Measurements from ENCODE around the gene RAB3IL1. TPM values are rescaled to one million over a fixed set of nuclear protein-coding genes. Genes with fewer than 3 reads are reported as not detected.
A peak's percentile ranks its signal among the peaks of the same experiment; 100 is the strongest.

The RAB3IL1 gene
- total RNA-seq, 2 experiments from 2014 or later, result not detected

DNA sequence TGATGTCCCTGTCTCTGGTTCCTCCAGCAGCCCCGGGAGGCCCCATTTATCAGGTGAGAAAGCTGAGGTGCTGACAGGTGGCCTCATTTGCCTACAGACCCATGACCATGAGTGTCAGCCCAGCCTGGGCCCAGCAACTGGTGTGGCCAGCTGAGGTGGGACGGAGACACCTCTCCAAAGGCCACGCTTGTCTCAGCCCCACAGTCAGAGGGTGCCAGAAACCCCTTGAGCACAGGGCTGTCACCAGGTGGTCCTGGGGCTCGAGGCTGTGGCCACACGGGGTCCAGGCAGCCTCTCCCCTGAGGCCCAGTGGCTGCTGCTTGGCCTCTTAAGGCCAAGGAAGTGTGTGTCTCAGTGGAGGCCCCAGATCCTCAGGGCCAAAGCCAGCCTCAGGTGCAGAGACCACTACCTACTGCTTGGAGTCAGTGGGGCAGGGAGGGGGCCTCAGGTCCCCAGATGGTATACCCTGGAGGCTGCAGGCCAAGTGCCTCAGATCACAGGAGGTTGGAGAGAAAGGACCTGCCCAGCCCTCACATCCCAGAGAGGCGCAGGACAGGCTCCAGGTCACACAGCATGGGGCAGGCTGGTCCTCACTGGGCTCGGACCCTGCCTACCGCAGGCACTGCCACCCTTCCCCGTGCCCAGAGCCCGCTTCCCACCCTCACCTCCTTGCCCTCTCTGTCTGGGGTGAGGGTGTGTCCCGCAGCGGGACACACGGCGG, 11.4 kb downstream of the RAB3IL1 start:
- H3K4me1 Mint-ChIP-seq, result no peaks in the 10 kb centered on the region

DNA sequence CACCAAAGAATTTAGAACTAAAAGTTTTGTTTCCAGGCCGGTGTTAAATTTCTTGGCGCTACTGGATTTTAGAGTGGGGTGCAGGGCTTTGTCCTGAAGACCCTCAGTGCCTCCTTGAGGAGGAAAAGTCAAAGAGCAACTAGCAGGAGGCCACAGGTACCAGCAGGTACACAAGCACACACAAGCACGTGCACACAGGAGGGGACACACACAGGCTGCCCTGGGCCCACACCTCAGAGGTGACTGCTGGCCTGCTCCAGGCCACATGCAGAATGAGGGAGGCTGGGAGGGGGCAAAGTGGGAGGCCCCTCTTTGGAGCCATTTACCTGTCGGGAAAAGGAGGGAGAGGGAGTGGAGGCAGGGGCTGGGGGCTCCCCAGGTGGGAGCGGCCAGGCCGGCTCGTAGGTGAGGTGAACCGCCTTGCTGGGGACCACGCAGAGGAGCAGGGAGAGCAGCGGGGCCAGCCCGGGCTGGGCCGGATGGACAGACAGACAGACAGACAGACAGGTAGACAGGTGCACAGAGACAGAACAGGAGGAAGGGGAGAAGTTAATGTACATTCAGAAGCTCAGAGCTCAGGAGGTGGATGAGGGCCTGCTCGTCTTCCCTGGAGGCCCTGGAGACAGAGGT, 12.2 kb downstream of the RAB3IL1 start:
- Mint-ChIP-seq H3K4me3 (no peak overlapping the region), H3K36me3 (no peaks in the 10 kb centered on the region), H3K27ac (no peak overlapping the region), H3K27me3 (no peaks in the 10 kb centered on the region), H3K9me3 (no peaks in the 10 kb centered on the region), H3K4me1 (no peaks in the 10 kb centered on the region)
- no peak for DNase-seq

More for the DNA sequence above, 11.4 kb downstream of the RAB3IL1 start:
- no peaks in the 10 kb centered on the region for H3K36me3 Mint-ChIP-seq
- no peaks in the 10 kb centered on the region for H3K27me3 Mint-ChIP-seq
- no peaks in the 10 kb centered on the region for H3K9me3 Mint-ChIP-seq
- H3K27ac Mint-ChIP-seq, result no peak overlapping the region
- no peak for DNase-seq
- no peak overlapping the region for H3K4me3 Mint-ChIP-seq

DNA sequence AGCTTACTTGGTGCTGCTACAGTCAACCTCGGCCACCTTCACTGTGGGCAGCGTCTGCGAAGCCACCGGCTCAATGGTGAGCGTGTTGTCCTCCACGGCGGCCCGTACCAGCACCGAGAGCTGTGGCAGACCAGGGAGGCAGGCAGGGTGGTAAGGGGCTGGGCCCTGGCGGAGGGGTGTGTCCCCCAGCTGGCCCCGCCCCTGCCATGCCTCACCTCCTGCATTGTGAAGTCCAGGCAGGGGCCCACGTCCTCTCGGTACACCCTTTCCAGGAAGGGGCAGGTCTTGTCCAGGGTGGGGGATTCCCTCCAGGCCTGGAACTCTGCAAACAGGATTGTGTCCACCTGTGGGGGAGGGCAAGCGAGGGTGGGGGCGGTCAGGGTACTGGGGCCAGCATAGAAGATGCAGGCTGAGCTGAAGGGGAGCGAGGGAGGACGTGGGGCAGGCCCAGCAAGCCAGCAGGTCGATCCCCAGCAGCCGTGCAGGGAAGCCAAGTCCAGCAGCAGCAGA, 12.8 kb downstream of the RAB3IL1 start:
- Mint-ChIP-seq H3K9me3 (no peaks in the 10 kb centered on the region), H3K36me3 (no peaks in the 10 kb centered on the region), H3K4me3 (no peak overlapping the region), H3K4me1 (no peaks in the 10 kb centered on the region), H3K27me3 (no peaks in the 10 kb centered on the region), H3K27ac (no peak overlapping the region)
- DNase-seq, result peak; percentile 19

DNA sequence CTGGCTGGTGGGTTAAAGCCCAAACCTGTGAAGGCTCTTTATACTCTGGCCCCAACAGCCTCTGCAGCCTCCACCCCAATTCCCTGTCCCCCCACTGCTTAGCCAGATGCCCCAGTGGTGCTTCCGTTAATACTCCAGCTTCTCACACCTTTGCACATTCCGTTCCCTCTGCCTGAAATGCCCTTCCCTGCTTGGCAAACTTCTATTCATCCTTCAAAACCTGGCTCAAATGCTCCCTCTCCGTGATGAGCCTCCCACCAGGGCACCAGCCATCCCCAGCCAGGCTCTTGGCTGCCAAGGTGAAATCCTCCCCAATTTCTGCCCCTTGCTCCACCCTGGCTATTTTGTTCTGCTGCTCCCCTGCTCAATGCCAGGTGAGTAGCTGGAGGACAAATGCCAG, 13.5 kb downstream of the RAB3IL1 start:
- no peak for DNase-seq
- Mint-ChIP-seq H3K4me1 (peaks cover 4% of the 10 kb centered on the region), H3K9me3 (no peaks in the 10 kb centered on the region), H3K36me3 (no peaks in the 10 kb centered on the region), H3K4me3 (no peak overlapping the region), H3K27ac (no peak overlapping the region), H3K27me3 (no peaks in the 10 kb centered on the region)

DNA sequence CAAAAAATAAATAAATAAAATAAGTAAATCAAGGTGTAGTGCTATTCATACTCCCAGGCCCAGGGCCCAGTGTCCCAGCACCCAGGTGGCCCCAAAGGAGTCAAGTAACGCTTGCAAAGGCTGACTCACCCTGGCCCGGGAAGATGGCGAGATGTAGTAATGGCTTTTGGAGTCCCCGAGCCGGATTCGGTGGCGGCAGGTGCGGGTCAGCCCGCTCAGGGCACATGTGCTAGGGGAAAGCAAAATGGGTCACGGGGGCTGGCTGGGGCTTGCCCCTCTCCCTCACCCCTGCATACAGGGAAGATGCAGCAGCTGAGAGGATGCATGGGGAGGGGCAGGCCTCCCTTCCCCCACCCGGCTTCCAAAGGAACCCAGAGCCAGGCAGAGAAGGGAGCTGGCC, 15.1 kb downstream of the RAB3IL1 start:
- Mint-ChIP-seq H3K4me1 (peaks cover 4% of the 10 kb centered on the region), H3K4me3 (no peak overlapping the region), H3K36me3 (no peaks in the 10 kb centered on the region), H3K27ac (no peak overlapping the region), H3K27me3 (no peaks in the 10 kb centered on the region), H3K9me3 (no peaks in the 10 kb centered on the region)
- no peak for DNase-seq

DNA sequence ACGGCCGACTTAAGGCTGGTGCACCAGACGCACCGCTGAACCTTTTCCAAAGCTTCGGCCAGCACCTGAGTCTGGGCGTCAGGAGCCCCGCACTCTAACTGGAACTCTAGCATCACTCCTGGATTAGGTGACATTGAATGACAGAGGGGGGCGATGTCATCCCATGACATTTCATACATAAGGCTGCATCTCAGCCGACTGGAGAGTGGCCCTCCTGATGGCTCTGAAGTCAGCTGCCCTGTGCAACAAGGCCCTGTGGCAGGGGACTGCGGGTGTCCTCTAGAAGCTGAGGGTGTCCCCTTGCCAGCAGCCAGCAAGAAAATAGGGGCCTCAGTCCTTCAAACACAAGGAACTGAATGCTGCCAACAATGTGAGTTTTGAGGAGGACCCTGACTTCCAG, 16.0 kb downstream of the RAB3IL1 start:
- Mint-ChIP-seq H3K4me3 (no peak overlapping the region), H3K27me3 (no peaks in the 10 kb centered on the region), H3K9me3 (no peaks in the 10 kb centered on the region), H3K36me3 (no peaks in the 10 kb centered on the region), H3K4me1 (peaks cover 4% of the 10 kb centered on the region), H3K27ac (no peak overlapping the region)
- DNase-seq, result no peak

DNA sequence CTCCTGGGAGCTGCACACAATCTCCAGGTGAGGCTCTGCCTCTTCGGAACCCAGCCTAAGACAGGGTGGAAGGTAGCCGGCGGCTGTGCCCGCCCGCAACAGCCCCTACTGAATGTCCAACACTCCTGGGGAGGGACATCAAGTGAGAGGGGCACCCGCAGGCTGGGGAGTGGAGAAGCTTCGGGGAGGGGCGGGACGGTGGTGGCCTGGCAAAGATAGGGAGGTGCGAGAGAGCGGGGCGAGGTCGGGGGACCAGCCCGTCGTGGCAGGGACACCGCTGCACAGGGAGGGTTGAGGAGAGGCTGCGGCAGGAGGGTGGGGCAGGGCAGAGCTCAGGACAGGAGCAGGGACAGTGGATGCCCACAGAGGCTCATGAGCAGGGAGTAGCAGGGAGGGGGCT, 17.1 kb downstream of the RAB3IL1 start:
- no peak overlapping the region for H3K27ac Mint-ChIP-seq
- no peak overlapping the region for H3K4me3 Mint-ChIP-seq
- H3K27me3 Mint-ChIP-seq, result no peaks in the 10 kb centered on the region
- no peaks in the 10 kb centered on the region for H3K9me3 Mint-ChIP-seq
- H3K36me3 Mint-ChIP-seq, result no peaks in the 10 kb centered on the region
- H3K4me1 Mint-ChIP-seq, result peaks cover 4% of the 10 kb centered on the region
- no peak for DNase-seq

DNA sequence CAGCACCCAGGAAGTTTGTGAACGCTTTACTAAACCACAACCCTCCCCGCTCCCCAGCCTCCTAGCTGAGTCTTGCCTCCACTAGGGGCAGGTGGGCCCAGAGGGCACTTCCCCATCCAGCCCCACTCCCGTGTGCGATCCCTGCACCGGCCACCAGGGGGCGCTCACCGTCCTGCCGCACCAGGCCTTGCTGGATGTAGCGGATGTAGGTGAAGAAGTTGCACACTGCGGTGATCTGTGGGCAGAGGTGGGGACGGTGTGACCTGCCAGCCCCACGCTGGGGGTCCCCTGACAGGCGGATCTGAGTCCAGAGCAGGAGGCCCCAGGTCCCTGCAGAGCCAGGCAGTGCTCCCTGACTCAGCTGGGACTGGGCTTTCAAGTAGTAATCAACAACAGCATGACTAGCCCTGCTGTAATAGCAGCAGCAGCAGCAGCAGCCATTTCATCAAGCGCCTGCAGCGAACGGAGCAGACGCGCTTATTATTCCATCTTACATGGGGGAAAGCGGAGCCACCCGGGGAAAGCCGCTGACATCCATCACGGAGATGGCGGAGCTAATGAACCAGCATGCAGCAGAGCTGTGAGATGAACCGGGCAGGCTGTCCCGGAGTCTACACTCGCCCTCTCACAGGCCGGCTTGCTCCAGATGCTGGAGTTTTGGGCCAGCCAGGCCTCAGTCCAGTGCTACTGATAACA, 18.1 kb downstream of the RAB3IL1 start:
- Mint-ChIP-seq H3K27me3 (no peaks in the 10 kb centered on the region), H3K36me3 (no peaks in the 10 kb centered on the region), H3K4me3 (no peak overlapping the region), H3K27ac (no peak overlapping the region), H3K9me3 (no peaks in the 10 kb centered on the region), H3K4me1 (peaks cover 4% of the 10 kb centered on the region)
- peak; percentile 91 for DNase-seq

DNA sequence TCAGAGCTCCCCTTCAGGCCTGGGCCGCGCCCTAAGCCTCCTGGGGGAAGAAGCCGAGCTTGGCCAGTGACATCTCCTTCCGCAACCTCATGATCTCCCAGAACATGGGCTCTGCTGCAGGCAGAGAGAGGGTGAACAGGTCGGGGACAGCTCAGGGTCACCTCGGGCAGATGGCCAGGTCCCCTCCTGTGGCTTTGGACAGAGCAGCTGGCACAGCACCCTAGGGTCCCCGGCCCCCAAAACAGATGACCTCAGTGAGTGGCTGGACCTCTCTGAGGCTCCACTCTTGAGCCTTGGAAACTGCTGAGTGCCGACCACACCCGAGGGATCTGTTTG, 19.2 kb downstream of the RAB3IL1 start:
- no peak overlapping the region for H3K27ac Mint-ChIP-seq
- no peaks in the 10 kb centered on the region for H3K9me3 Mint-ChIP-seq
- H3K4me3 Mint-ChIP-seq, result no peak overlapping the region
- H3K27me3 Mint-ChIP-seq, result no peaks in the 10 kb centered on the region
- DNase-seq, result no peak
- H3K4me1 Mint-ChIP-seq, result peaks cover 7% of the 10 kb centered on the region
- no peaks in the 10 kb centered on the region for H3K36me3 Mint-ChIP-seq

DNA sequence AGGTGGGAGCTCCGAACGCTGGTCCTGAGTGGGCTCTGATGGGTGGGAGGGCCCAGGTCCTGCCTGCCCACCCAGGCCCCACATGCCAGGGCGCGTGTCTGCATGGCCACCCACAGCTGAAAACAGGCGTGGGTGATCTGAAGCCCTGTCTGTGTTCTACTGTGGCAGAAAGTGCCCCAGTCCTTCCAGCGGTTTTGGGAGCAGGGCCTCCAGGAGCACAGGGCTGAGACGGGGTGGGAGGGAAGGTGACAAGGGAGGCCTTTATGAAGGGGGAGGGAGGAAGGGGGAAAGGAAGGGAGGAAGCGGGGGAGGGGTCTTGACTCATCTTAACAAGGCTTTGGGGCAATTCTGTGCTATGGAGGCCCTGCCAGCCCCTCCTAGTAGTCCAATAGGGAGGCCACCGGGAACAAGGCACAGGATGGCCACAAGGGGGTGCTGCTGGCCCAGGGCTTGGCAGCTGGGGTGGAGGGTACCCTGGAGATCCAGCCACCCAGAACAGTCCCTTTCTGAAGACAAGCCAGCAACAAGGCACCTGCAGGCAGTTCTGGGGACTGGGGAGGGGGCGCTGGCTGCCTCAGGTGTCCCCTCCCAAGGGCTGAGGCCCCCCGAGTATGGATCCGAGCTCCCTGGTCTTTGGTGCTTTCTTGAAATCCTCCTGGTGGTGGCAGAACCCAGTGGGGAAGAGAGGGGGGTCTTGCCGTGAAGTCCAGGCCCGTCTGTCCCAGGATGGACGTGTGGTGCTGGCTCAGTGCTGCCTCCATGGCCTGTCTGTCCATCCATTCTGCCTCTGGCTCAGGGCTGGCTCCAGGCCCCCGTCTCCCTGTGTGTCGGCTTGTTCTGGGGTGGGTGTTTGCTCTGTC, 19.7 kb downstream of the RAB3IL1 start:
- H3K4me1 Mint-ChIP-seq, result peaks cover 7% of the 10 kb centered on the region
- no peak overlapping the region for H3K4me3 Mint-ChIP-seq
- no peaks in the 10 kb centered on the region for H3K36me3 Mint-ChIP-seq
- peaks cover under 1% of the 10 kb centered on the region for H3K27me3 Mint-ChIP-seq
- DNase-seq, result peak; percentile 74
- no peaks in the 10 kb centered on the region for H3K9me3 Mint-ChIP-seq
- no peak overlapping the region for H3K27ac Mint-ChIP-seq

DNA sequence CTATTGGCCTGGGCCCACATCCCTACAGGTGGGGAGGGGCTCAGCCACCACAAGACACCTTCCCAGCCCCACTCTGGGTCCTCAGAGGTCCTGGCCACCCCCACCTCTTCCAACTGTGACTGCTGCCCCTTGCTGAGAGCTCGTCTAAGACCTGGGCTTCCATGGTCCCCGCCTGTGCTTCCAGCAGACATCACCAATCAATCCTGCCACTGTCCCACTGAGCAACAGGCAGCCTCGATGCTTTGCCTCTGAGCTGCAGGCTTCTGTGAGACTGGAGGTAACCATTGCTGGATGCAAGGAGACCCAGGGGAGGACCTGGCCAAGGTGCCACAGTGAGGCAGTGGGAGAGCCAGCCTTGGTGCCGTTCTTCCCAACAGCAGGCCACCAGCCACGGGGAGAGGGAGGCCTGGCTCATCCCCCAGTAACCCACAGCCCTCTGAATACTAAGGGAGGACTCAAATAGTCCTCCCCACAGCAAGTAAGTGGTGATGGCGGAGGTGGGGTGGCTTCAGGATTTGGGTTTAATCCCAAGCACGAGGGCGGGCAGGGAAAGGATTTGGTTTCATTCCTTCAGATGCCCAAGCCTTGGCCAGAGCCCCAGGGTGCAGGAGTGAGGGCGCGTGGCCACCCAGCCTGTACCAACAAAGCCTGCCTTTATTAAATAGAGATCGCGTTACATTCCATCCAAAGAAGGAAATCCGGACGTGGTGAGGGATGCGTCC, 20.5 kb downstream of the RAB3IL1 start:
- no peak overlapping the region for H3K27ac Mint-ChIP-seq
- H3K27me3 Mint-ChIP-seq, result peaks cover 5% of the 10 kb centered on the region
- no peaks in the 10 kb centered on the region for H3K9me3 Mint-ChIP-seq
- H3K36me3 Mint-ChIP-seq, result no peaks in the 10 kb centered on the region
- no peak overlapping the region for H3K4me3 Mint-ChIP-seq
- DNase-seq, result no peak
- H3K4me1 Mint-ChIP-seq, result peaks cover 7% of the 10 kb centered on the region

DNA sequence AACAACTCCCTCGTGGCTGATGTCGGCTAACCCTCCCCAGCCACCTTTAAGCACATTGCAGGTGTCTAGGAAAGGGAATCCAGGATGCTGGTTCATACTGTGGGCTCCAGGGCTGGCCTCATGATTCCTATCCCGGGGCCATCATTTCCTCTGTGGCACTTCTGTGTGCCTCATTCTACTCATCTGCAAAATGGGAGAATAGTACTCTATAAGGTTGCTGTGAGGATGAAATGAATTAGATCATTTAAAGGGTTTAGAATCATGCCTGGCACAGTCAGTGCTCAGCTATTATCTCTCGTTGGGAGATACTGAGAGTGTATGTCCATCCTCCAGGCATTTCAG, 21.7 kb downstream of the RAB3IL1 start:
- Mint-ChIP-seq H3K9me3 (no peaks in the 10 kb centered on the region), H3K4me3 (no peak overlapping the region), H3K36me3 (no peaks in the 10 kb centered on the region), H3K27ac (no peak overlapping the region), H3K27me3 (peaks cover 5% of the 10 kb centered on the region), H3K4me1 (peaks cover 9% of the 10 kb centered on the region)
- no peak for DNase-seq

DNA sequence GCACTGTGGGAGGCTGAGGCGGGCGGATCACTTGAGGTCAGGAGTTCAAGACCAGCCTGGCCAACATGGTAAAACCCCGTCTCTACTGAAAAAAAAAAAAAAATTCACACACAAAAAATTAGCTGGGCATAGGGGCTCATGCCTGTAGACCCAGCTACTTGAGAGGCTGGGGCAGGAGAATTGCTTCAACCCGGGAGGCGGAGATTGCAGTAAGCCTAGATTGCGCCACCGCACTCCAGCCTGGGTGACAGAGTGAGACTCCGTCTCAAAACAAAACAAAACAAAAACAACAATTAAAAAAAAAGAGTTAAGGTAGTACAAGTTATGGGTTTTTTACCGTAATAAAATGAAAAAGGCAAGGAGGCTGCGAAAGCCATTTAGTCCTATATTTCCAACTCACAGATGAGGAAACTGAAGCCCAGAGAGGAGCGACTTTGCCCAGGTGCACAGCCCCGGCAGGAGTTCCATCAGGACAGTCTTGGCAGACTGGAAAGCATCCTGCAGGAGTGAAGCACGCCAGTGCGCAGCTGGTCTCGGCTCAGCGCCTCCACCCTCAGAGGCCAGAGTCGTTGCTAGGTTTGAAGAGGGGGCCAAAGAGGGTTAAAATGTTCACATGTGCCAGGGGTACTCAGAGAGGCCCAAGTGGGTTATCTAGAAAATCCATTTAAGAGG, 22.2 kb downstream of the RAB3IL1 start:
- H3K9me3 Mint-ChIP-seq, result no peaks in the 10 kb centered on the region
- no peaks in the 10 kb centered on the region for H3K36me3 Mint-ChIP-seq
- H3K27ac Mint-ChIP-seq, result no peak overlapping the region
- no peak overlapping the region for H3K4me3 Mint-ChIP-seq
- peaks cover 9% of the 10 kb centered on the region for H3K4me1 Mint-ChIP-seq
- no peak for DNase-seq
- H3K27me3 Mint-ChIP-seq, result peaks cover 5% of the 10 kb centered on the region

DNA sequence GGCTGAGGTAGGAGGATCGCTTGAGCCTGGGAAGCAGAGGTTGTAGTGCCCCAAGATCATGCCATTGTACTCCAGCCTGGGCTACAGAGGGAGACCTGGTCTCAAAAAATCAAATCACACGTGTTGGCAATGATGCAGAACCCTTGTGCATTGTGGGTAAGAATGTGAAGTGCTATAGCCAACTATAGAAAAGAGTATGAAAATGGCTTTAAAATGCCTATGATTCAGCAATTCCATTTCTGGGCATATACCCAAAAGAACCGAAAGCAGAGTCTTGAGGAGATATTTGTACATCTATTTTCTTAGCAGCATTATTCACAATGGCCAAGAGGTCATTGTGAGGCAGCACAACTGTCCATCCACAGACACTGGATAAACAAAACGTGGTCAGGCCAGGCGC, 23.4 kb downstream of the RAB3IL1 start:
- DNase-seq, result no peak
- H3K4me1 Mint-ChIP-seq, result peaks cover 5% of the 10 kb centered on the region
- H3K36me3 Mint-ChIP-seq, result no peaks in the 10 kb centered on the region
- H3K9me3 Mint-ChIP-seq, result no peaks in the 10 kb centered on the region
- H3K27ac Mint-ChIP-seq, result no peak overlapping the region
- H3K4me3 Mint-ChIP-seq, result no peak overlapping the region
- peaks cover 5% of the 10 kb centered on the region for H3K27me3 Mint-ChIP-seq
